DOHH2 (cell line): ENCODE measurements around the gene DENND1A.

ENCODE experiments used
- CTCF ChIP-seq: fragments of 200-600 bp; sonication (generic); IDR thresholded peaks from one replicate; pipeline ENCODE4 v1.5.1; 2014; ENCODE audit warnings: antibody characterized with exemption, mild to moderate bottlenecking, low read depth, low read length; ENCODE audit not compliant: poor library complexity, severe bottlenecking
- EZH2phosphoT487 ChIP-seq: fragments of 200-600 bp; sonication (generic); IDR thresholded peaks from 2 replicates; pipeline ENCODE4 v1.6.1; 2017; ENCODE audit warnings: borderline replicate concordance, mild to moderate bottlenecking, antibody characterized with exemption, low read length, moderate library complexity, mixed read lengths

- TF ChIP-seq CTCF: no peak
- no peak for TF ChIP-seq EZH2phosphoT487
Observed at GRCh38 chr9:123460091-123460490, 469.8 kb downstream of the DENND1A start.
